Measurements from ENCODE around the gene USP22.

USP22 gene

GRCh38 chr17:21019976-21020586, 22.7 kb downstream of the USP22 start:
- no peak for DNase-seq (ENCODE audit: low read depth)

GRCh38 chr17:21018894-21019293, 23.9 kb downstream of the USP22 start:
- DNase-seq (ENCODE audit: low read depth): no peak

GRCh38 chr17:21017861-21018260, 24.9 kb downstream of the USP22 start:
- no peak for DNase-seq (ENCODE audit: low read depth)

- DNase-seq (ENCODE audit: low read depth): no peak
Observed at GRCh38 chr17:21017256-21017655, 25.6 kb downstream of the USP22 start.

DNA sequence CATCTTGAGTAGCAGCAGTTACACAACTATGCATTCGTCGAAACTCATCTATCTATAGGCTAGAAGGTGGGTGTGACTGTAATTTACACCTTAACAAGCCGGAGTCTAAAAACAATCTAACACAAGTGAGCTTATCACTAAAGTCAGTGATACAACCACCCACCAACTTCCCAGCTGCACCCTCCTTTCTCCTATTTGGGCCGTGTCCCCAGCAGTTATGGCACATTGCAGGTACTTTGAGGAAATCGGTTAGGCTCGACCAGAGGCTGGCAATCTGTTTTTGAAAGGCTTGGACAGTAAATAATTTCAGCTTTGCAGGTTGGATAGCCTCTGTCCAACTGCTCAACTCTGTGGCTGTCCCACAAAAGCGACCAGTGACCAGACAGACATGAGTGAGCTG, 26.0 kb downstream of the USP22 start:
- no peak for DNase-seq (ENCODE audit: low read depth)

DNA sequence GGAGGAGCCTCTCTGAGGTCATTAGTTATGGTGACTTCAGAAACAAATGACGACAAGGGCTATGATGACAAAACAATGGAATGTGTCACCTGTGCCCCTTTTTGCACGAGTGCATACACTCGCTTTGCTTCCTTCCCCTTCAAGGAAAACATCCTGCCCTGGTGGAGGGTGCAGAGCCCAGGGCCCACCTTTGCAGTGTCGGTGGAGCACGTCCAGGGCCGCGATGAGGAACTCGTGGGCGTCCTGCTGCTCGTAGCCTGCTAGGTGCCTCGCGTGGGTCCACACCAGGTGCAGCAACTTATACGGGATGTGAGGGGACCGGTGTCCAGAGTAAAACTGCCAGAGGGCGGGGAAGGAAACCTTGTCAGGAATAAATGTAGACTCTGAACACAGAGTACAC, 27.2 kb downstream of the USP22 start:
- DNase-seq (ENCODE audit: low read depth): no peak

GRCh38 chr17:21014498-21014897, 28.3 kb downstream of the USP22 start:
- no peak for DNase-seq (ENCODE audit: low read depth)

DNA sequence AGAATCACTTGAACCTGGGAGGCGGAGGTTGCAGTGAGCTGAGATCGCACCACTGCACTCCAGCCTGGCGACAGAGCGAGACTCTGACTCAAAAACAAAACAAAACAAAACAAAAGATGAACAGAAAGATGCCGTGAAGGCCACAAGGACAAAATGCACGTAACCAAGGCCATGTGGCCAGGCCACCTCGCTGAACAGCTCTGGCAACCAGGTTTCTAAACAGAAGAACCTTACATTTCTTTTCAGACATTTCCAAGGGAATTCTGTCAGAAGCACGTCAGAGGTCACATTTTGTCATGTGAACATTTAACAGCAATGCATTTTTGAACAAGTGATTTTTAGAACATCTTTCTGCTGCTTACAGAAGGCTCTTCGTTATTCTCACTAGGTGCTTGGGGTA, 28.8 kb downstream of the USP22 start:
- DNase-seq (ENCODE audit: low read depth): no peak

DNA sequence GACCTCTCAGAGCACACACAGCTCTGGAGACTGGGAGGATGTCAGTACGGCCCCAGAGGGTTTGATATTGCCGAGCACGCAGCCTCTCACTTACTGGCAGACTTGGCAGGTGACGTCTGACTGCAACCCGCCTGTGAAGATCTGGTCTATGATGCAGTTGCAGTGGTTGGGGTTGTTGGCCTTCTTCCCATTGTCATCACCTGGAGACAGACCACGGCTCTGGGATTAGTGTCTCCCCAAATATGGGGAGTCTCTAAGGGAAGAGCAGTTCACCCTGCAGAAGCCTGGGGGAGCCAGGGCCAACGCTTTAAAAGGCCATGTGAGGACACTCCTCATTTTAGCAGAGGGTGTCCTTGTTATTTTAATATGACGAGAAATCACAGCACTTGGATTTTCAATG, 30.1 kb downstream of the USP22 start:
- no peak for DNase-seq (ENCODE audit: low read depth)

GRCh38 chr17:21010705-21011596, 31.9 kb downstream of the USP22 start:
- no peak for DNase-seq (ENCODE audit: low read depth)

DNA sequence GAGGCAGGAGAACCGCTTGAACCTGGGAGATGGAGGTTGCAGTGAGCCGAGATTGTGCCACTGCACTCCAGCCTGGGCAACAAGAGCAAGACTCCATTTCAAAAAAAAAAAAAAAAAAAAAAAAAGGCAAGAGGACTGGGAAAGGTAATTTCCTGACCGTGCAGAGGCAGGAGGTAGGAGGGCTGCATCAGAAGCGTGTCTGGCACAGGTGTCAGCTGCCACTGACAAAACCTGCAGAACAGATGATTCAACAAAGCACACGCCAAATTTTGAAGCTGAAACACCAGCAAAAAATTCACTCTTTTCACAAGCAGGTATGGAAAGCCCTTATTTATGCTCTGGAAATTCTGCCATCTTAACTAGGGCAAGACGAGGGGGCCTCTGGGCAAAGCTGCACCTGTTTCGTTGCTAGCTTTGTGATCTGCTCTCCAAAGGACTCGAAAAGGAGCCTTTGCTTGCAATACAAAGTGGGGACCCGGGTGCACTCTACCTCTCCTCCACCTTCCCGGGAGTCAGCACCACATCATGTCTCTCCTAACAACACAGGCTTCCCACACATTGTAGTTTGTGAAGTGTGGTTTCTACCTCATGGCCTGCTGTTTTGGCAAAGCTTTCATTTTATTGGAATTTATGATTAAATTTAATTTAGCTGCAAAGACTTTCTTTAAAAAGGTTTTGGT, 33.7 kb downstream of the USP22 start:
- DNase-seq (ENCODE audit: low read depth): no peak

GRCh38 chr17:21008160-21008915, 34.5 kb downstream of the USP22 start:
- no peak for DNase-seq (ENCODE audit: low read depth)

DNA sequence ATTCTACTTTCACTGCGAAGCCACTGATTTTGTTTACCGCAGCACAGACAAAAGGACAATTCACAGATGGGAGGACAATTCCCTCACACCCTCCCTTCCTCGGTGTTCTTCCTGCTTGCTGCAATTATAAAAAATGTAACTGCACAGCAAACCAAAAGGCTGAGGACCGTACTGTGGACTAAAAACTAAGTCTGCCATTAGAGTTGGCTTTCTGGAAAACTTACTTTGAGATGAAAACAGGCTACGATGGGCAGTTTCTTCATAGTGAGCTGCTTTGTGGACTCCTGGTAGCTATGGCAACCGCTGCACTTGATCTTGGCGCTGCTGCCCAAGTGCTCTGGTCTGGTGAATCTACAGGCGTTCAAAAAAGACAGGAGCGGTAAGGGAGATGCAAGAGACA, 35.2 kb downstream of the USP22 start:
- no peak for DNase-seq (ENCODE audit: low read depth)

DNA sequence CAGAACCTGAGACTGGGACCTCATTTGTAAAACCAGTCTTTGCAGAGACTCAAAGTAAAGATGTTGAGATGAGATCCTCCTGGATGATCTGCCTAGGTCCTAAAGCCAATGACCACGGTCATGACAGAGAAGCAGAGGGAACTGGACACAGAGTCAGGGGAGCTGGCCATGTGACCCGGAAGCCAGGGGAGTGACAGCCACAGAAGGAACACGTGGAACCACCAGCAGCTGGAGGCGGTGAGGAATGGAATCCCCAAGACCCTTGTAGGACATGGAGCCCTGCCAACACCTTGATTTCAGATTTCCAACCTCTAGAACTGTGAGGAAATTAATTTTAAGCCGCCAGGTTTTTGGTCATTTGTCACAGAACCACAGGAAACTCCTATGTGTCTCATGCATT, 37.0 kb downstream of the USP22 start:
- DNase-seq (ENCODE audit: low read depth): no peak

DNA sequence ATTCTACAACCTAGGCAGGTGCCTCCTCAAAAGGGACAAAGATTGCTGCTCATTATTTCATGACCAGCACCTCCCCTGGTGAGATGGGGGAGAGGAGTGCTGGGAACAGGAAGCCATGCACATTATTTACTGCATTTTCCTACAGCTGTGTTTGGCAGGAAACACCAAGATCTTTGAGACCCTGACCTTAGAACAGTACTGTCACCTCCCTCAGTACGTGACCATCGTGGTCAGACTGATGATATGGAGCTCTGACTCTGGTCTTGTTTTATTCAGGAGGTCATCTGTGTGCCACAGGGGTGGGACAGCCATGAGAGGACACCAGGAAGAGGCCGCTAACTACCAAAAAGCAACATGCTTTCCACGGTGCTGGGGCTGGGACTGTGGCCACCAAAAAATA, 37.4 kb downstream of the USP22 start:
- no peak for DNase-seq (ENCODE audit: low read depth)

GRCh38 chr17:21004016-21004930, 38.5 kb downstream of the USP22 start:
- no peak for DNase-seq (ENCODE audit: low read depth)

- no peak for DNase-seq (ENCODE audit: low read depth)
Observed at GRCh38 chr17:21003007-21003621, 39.7 kb downstream of the USP22 start.

DNA sequence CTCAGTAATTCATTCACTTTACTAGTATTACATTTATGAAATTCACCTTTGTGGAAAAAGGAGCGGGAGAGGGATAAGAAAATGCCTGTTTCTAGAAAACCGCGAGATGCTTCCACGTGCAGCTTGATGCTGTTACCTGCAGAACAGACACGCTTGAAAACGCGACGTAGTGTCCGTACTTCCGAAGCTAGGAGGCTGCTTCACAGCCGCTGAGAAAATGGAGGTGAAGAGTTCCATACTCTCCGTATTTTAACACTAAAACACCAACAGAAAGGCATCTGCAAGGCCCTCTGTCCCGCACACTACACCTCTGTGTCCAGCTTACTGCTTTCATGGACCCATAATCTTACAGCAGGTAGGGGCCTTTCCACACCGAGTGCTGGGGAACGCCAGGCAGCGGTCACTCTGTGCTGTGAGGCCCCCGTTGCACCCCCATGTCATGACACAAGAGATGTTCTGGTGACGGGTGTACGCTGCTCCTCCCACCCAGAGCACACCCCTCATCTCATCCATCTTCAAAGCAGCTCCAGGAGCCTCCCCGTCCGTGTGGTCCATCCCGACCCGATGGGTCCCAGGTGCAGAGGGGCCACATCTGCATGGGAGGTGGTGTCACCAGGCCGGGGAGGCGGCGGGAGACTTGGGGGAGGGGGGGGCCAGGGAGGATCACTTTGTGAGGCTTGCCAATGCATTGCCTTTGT, 40.4 kb downstream of the USP22 start:
- DNase-seq (ENCODE audit: low read depth): no peak

DNA sequence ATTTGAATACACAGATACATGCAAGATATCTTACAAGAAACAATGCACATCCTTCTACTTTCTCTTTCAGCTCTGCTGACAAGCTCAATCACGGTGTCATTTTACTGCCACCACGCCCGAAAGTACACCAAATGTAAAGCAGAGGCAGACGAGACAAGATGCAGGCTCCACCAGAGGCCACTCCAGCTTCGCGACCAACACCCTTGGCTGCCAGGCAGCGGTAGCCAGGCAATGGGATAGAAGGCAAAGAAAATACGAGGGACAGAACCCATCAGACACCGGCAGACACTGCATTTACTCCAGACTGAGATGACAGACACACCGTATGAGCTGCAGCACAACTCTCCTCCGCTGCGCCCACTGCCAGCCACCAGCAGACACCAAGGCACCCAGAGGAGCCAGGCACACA, 41.0 kb downstream of the USP22 start:
- no peak for DNase-seq (ENCODE audit: low read depth)

GRCh38 chr17:21001111-21001812, 41.5 kb downstream of the USP22 start:
- DNase-seq (ENCODE audit: low read depth): no peak
